COLO668 (cell line): ENCODE measurements around the gene SCPEP1.
A peak's percentile ranks its signal among the peaks of the same experiment; 100 is the strongest.
"Not testable (repeated sequence)": the region's sequence is repeated elsewhere in the genome, so short reads cannot be mapped to it uniquely, and the experiment has no call there.

Experiments used
- DNase-seq: peaks from one replicate; lab custom pipeline; 2025; ENCODE audit not compliant: unreplicated experiment; lab: John Stamatoyannopoulos, UW

SCPEP1 gene, protein sequence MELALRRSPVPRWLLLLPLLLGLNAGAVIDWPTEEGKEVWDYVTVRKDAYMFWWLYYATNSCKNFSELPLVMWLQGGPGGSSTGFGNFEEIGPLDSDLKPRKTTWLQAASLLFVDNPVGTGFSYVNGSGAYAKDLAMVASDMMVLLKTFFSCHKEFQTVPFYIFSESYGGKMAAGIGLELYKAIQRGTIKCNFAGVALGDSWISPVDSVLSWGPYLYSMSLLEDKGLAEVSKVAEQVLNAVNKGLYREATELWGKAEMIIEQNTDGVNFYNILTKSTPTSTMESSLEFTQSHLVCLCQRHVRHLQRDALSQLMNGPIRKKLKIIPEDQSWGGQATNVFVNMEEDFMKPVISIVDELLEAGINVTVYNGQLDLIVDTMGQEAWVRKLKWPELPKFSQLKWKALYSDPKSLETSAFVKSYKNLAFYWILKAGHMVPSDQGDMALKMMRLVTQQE

GRCh38 chr17:56977673-56978395, at the start of gene SCPEP1:
TSS of gene SCPEP1 (plus strand) at chr17:56978131. CDS start at chr17:56978160, 29 bp downstream.
- DNase-seq = peak; percentile 77

DNA sequence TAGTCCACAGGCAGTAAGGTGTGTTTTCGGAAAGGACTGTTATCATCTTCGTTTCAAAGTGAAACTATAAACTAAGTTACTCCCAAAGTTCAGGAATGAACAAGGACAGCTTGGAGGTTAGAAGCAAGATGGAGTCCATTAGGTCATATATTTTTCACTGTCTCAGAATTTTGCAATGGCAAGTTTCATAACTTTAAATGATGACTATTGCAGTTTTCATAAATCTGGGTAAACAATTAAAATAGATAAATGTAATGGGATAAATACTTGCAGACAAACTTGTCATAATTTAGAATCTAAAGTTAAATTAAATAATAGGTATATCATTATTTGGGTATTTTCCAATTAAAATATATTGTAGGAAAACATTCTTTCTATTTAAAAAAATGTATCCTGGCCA, 49.3 kb upstream of the SCPEP1 start:
- DNase-seq = no peak

GRCh38 chr17:56929362-56929969, 48.5 kb upstream of the SCPEP1 start:
- DNase-seq = no peak

DNA sequence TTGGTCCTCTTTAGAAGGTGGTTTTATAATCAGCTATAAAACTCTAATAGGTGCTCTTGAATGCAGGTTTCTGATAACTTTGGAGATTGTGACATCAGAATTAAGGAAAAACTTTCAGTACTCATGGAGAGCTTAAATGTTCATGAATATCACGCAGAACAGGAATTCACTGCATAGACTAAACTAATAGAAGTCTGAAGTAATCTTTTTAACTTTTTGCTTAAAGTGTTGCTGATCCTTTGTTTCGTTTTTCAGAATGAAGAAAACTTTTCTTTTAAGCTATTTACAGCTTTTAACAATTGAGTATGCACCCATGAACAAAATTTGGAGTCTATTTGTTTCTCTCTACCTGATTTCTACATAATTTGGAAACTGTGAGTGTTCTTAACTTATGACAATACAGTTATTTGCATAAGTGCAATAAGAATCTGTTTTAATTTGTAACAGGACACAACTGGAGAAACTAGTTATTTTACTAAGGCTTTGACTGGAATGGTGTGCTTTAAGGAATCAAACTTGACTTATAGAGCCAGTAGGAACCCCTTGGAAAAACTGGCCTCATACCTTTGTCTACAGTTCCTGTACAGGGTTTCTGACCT, 47.1 kb upstream of the SCPEP1 start:
- no peak for DNase-seq

DNA sequence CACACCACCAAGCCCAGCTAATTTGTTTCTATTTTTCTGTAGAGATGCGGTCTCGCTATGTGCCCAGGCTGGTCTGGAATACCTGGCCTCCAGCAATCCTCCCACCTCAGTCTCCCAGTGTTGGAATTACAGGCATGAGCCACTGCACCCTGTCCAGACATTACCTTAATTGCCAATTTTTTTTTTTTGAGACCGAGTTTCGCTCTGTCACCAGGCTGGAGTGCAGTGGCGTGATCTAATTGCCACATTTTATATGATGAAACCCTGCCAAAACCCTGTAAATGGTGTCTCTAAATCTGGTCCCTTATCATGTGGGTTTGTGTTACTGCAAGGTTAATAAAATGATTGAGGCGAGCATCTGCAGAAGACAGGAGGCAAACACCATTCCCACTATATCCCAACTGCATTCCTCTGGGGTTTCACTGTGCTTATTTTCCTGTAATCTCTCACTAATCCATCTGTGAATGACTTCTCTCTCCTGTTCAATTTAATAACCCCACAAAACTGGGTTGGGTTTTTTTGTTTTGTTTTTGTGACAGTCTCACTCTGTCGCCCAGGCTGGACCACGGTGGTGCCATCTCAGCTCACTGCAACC, 44.7 kb upstream of the SCPEP1 start:
- DNase-seq = no peak

- no peak for DNase-seq
Observed at GRCh38 chr17:56933868-56934267, 44.1 kb upstream of the SCPEP1 start.

DNA sequence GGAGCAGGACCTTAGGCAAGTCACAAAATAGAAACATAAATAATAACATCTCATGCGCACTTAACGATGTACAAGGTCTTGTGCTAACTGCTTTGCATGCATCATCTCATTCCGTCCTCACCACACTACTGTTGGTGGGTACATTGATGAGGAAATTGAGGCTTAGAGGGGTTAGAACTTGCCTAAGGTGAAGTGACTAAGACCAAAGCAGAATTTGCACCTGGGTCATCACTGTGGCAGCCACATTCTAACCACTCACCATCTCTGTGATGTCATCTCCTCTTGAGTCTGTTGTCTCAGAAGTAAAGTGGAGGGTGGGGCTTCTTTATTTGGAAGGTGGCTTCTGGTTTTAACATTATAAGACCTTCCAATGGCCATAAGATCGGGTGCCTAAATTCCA, 43.7 kb upstream of the SCPEP1 start:
- DNase-seq = no peak

- no peak for DNase-seq
Observed at GRCh38 chr17:56935461-56935860, 42.5 kb upstream of the SCPEP1 start.

DNA sequence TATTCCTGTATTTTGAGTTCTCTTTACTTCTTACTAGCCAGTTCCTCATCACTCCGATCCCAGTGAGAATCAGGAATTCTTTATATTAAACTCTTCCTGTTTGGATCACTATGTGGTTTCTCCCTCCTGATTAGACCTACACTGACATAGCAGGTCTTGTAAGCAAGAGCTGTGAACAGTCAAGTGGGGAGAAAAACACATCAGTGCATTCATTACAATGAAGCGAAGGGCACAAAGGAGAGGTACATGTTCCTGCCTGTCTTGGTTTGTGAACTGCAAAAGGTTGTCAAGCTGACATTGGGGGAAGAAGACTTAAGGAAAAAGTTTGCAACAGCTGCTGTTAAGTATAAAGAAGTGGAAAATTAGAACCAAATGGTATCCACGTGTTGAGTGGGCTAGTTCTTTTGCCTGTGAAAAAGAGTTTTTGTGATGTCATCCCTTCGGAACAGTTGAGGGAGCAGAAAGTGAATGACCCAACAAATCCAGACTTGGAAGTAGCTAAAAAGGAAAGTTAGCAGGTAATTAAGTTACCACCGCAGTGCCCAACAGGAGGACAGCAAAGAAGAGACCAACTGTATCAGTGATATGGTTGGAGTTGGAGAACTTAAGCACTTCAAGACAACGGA, 41.1 kb upstream of the SCPEP1 start:
- no peak for DNase-seq

- DNase-seq = no peak
Observed at GRCh38 chr17:56937687-56938086, 40.2 kb upstream of the SCPEP1 start.

- not testable (repeated sequence) for DNase-seq
Observed at GRCh38 chr17:56938206-56938605, 39.7 kb upstream of the SCPEP1 start.

DNA sequence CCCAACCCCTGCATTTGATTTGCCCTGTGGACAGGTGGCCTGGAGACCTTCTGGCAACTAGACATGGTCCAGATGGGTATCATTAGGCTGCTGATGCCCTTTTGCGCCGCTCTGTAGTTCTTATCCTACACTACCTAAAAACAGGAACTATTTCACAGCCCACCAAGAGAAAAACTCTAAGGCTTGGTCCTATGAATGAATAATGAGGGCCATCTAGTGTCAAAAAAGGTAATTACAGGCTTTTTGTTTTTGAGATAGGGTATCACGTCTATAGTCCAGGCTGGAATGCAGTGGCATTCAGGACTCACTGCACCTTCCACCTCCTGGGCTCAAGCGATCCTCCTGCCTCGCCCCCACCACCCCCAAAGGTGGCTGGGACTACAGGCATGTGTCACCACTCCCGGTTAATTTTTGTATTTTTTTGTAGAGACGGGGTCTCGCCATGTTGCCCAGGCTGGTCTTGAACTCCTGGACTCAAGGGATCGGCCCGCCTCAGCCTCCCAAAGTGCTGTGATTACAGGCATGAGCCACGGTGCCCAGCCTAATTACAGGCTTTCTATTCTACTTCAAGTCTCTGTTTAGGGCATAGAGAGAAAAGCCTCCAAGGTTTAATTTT, 38.0 kb upstream of the SCPEP1 start:
- DNase-seq = no peak

DNA sequence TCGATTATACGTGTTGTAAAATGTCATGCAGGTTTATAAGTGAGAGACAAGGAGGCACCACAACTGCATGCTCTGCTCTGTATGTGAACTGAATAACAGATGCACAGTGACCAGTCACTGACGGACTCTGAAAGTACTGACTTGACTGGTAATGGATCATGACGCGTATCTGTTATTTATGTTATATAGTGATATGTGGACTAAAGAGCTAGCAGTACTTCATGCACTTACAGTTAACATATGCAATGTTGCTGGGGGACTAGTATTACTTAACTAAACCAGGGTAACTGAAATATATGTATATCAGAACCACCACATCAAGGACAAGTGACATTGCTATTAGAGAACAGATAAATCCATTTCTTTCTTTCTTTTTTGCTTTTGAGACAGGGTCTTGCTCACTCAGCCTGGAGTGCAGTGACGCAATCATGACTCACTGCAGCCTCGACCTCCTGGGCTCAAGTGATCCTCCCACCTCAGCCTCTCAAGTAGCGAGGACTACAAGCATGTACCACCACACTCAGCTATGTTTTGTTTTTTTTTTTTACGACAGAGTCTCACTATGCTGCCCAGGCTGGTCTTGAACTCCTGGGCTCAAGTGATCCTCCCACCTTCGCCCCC, 34.3 kb upstream of the SCPEP1 start:
- DNase-seq = no peak

- DNase-seq = no peak
Observed at GRCh38 chr17:56945938-56946505, 31.9 kb upstream of the SCPEP1 start.

DNA sequence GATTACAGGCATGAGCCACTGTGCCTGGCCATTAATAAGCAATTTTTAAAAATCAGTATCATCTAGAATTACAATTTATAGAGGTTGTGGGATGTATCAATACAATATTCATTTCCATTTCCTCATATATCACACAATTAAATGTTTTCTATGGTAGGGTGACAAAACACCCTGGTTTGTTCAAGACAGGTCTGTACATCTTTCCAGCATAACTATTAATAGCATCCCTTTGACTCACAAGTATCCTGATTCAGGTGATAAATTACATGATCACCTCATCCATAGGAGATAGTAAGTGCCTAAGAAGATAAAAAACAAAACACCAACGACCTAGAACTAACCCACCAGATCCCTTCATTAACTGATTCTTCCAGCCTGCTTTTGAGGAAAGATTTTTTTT, 30.2 kb upstream of the SCPEP1 start:
- DNase-seq = no peak

DNA sequence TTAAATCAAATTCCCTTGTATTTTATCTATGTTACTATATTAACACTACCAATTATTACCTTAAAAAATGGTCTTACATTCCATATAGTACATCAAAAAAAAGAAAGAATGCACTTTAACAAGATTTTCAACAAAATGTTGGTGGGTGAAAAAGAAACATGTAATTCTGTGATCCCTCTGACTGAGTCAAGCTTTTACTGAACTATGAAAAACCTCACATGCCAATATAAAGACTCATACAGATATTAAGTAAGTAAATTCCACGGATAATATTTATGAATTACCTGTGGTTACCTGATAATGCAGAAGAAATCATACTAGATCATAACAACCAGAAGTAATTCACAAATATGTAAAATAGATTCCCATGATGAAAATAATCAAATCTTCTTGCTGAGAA, 29.4 kb upstream of the SCPEP1 start:
- DNase-seq = no peak

GRCh38 chr17:56949595-56949994, 28.3 kb upstream of the SCPEP1 start:
- DNase-seq = no peak

DNA sequence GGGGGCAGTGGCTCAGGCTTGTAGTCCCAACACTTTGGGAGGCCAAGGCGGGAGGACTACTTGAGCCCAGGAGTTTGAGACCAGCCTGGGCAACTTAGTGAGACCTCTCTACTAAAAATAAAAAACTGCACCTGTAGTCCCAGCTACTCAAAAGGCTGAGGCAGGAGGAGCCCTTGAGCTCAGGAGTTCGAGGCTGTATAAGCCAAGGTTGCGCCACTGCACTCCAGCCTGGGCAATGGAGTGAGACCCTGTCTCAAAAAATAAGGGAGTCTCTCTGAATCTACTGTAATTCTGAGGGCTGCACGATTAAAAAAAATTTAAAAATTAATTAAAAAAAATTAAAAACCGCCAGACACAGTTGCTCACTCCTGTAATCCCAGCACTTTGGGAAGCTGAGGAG, 20.9 kb upstream of the SCPEP1 start:
- DNase-seq = no peak
